ENCODE results near the gene CDC37.
A peak's percentile ranks its signal among the peaks of the same experiment; 100 is the strongest.
"Not testable (repeated sequence)": the region's sequence is repeated elsewhere in the genome, so short reads cannot be mapped to it uniquely, and the experiment has no call there.

Gene CDC37

GRCh38 chr19:10380313-10381102 is 22.8 kb downstream of the CDC37 start, which contains the start of gene TYK2:
Gene TYK2 (minus strand): TSS chr19:10380572. CDS start chr19:10378406, 2,166 bp downstream.
- H3K4me3 ChIP-seq (ENCODE audit: low read depth, low read length), result peak within 1 kb of the TSS; percentile 82
- DNase-seq (ENCODE audit: low read depth), result peak; percentile 94
- TF ChIP-seq CTCF (IDR thresholded peaks at IDR 0.05; ENCODE audit: control insufficient read depth, extremely low read depth, insufficient read depth), result no peak

GRCh38 chr19:10379880-10380312 is 23.4 kb downstream of the CDC37 start:
- H3K4me3 ChIP-seq (ENCODE audit: low read depth, low read length), result peak overlapping the region; percentile 82
- no peak for DNase-seq (ENCODE audit: low read depth)
- no peak for TF ChIP-seq CTCF (IDR thresholded peaks at IDR 0.05; ENCODE audit: control insufficient read depth, extremely low read depth, insufficient read depth)

DNA sequence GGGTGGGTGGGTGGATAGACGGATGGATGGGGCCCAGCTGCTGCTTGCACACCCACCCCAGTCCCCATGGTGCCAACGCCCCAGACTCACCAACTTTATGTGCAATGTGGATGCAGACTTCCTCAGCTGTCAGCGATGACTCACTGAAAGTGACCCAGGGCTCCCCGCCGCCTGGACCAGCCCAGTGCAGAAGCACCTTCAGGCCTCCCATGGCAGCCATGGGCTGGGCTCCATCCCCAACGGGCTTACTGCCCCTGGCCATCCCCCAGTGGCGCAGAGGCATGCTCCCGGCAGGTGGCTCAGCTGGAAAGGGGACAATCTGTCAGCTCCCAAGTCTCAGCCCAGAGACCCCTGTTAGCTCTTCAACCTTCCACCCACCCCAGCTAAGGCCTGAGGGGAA is 25.2 kb downstream of the CDC37 start:
- DNase-seq (ENCODE audit: low read depth), result no peak
- no peak for TF ChIP-seq CTCF (IDR thresholded peaks at IDR 0.05; ENCODE audit: control insufficient read depth, extremely low read depth, insufficient read depth)
- no peak overlapping the region for H3K4me3 ChIP-seq (ENCODE audit: low read depth, low read length)

DNA sequence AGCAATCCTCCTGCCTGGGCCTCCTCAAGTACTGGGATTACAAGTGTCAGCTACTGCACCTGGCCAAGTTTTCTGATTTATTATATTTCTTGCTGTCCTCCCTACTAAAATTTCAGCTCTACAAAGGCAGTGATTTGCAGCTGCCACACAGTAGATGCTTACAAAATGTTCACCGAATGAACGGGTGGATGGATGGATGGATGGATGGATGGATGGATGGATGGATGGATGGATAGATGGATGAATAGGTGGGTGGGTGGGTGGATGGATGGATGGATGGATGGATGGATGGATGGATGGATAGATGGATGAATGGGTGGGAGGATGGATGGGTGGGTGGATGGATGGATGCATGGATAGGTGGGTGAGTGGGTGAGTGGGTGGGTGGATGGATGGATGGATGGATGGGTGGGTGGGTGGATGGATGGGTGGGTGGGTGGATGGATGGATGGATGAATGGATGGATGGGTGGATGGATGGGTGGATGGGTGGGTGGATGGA is 26.2 kb downstream of the CDC37 start:
- not testable (repeated sequence) for H3K4me3 ChIP-seq (ENCODE audit: low read depth, low read length); DNase-seq (ENCODE audit: low read depth)

DNA sequence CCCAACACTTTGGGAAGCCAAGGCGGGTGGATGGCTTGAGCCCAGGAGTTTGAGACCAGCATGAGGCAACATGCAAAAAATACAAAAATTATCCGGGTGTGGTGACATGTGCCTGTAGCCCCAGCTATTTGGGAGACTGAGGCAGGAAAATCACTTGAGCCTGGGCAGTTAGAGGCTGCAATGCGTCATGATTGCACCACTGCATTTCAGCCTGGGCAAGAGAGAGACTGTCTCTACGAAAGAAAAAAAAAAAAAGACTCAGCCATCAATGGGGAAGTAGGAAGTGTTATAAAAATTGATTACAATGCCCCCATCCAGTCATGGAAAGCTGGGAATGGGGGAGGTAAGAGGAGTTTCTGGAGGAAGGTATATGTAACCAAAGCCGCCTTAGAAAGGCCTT is 28.4 kb downstream of the CDC37 start:
- no peak for DNase-seq (ENCODE audit: low read depth)
- H3K4me3 ChIP-seq (ENCODE audit: low read depth, low read length), result no peak overlapping the region
- no peak for TF ChIP-seq CTCF (IDR thresholded peaks at IDR 0.05; ENCODE audit: control insufficient read depth, extremely low read depth, insufficient read depth)

- TF ChIP-seq CTCF (IDR thresholded peaks at IDR 0.05; ENCODE audit: control insufficient read depth, extremely low read depth, insufficient read depth), result no peak
- H3K4me3 ChIP-seq (ENCODE audit: low read depth, low read length), result no peak overlapping the region
- no peak for DNase-seq (ENCODE audit: low read depth)
Observed at GRCh38 chr19:10372690-10373089, 30.7 kb downstream of the CDC37 start.

DNA sequence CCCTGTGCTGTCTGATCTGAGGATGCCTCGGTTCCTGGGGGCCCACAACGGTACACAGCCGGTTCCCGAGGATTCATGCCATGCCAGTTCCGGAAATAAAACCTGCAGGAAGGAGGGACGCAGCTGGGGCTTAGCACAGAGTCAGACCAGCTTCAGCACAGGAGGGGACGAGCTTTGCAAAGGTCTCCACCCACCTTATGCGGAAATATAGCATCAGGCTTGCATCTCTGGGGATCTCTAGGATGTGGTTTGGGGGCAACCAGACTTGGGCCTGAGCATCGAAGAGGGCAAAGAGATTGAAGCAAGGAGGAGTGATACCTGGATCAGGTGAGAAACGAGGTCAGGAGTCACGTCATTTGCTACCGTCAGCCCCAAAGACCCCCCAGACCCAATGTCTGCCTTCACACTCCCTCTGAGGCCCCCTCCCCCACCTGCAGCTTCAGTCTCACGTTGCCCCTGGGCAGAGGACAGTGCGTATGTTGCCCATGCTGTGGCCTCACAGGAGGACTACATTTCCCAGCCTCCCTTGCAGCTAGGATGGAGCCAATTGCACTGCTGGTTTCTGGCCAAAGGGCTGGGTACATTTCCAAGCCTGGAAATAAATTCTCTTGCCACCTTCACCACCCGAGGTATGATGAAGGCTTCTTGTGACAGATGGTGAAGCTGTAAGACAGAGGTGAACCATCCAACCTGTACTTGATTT is 35.1 kb downstream of the CDC37 start:
- no peak overlapping the region for H3K4me3 ChIP-seq (ENCODE audit: low read depth, low read length)
- no peak for DNase-seq (ENCODE audit: low read depth)
- no peak for TF ChIP-seq CTCF (IDR thresholded peaks at IDR 0.05; ENCODE audit: control insufficient read depth, extremely low read depth, insufficient read depth)

DNA sequence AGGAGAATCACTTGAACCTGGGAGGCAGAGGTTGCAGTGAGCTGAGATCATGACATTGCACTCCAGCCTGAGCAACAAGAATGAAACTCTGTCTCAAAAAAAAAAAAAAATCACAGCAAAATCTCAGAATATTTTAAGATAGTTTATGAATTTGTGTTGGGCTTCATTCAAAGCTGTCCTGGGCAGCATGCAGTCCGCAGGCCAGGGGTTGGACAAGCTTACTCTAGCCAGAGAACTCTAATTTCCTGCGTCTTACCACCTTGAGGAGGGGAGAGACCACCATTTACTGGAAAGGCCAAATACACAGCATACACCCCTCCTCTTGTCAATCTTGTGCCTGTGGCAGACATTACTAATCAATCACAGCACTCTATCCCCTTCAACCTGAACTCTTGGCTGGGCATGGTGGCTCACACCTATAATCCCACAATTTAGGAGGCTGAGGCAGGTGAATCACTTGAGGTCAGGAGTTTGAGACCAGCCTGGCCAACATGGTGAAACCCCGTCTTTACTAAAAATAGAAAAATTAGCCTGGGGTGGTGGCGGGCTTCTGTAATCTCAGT is 36.3 kb downstream of the CDC37 start:
- H3K4me3 ChIP-seq (ENCODE audit: low read depth, low read length); DNase-seq (ENCODE audit: low read depth): not testable (repeated sequence)
